T-helper 1 cell treated with Interleukin-12 subunit alpha and Interleukin-12 subunit beta and Interleukin-4 antibody, amounts not matched to agents 30 ng/mL and 1 ng/mL, for 36 hours (primary cell): Measurements from ENCODE around the gene YJEFN3. TPM values are rescaled to one million over a fixed set of nuclear protein-coding genes. Genes with fewer than 3 reads are reported as not detected.

Experiments used
- intact Hi-C: fragments of 100-400 bp; cut with micrococcal nuclease; formaldehyde crosslinking; loops from one replicate; pipeline ENCODE4 v1.15.1; 2024
- total RNA-seq: library from RNA; stranded (reverse); gene quantifications from 2 replicates; pipeline ENCODE4 v1.2.3, GENCODE V29; 2022

The YJEFN3 gene
- total RNA-seq, 1 donor from 2014 or later: 11.8 TPM

GRCh38 chr19:19571071-19571786, 42.5 kb downstream of the YJEFN3 start:
- intact Hi-C loops: no loop called here

GRCh38 chr19:19575411-19575810, 46.7 kb downstream of the YJEFN3 start:
- intact Hi-C loops: no loop called here

- intact Hi-C loops: no loop called here
These were observed 49.5 kb downstream of the YJEFN3 start for GRCh38 chr19:19578252-19578651.

- intact Hi-C loops: no loop called here
These were observed 51.0 kb downstream of the YJEFN3 start for GRCh38 chr19:19579533-19580361.

- intact Hi-C loops: no loop called here
These were observed 51.7 kb downstream of the YJEFN3 start for GRCh38 chr19:19580418-19580817.

- intact Hi-C loops: no loop called here
These were observed 52.7 kb downstream of the YJEFN3 start for GRCh38 chr19:19581391-19581790.

- intact Hi-C loops: no loop called here
These were observed 53.8 kb downstream of the YJEFN3 start for GRCh38 chr19:19582471-19582870.

- intact Hi-C loops: no loop called here
These were observed 55.6 kb downstream of the YJEFN3 start for GRCh38 chr19:19584356-19584755.

Other genes with a start within 250 kb of the YJEFN3 start
- gene SUGP1, start 208.4 kb upstream of the YJEFN3 start, total RNA-seq: 78.7 and 87.1 TPM in 2 replicates
- gene MAU2, start 208.1 kb upstream of the YJEFN3 start, total RNA-seq: 100 TPM in 2 replicates
- gene GATAD2A, start 123.2 kb upstream of the YJEFN3 start, total RNA-seq: 128 and 135 TPM in 2 replicates
- 3.1 and 3.6 TPM in 2 replicates for gene TSSK6, start 13.4 kb upstream of the YJEFN3 start, total RNA-seq
- 359 and 389 TPM in 2 replicates for gene NDUFA13, start 12.7 kb upstream of the YJEFN3 start, total RNA-seq
- gene CILP2, start 9.4 kb downstream of the YJEFN3 start, total RNA-seq: 0.17 and 0.20 TPM in 2 replicates
- gene PBX4, start 89.8 kb downstream of the YJEFN3 start, total RNA-seq: 68.2 and 72.1 TPM in 2 replicates
- 62.6 and 66.9 TPM in 2 replicates for gene LPAR2, start 99.3 kb downstream of the YJEFN3 start, total RNA-seq
- 115 and 118 TPM in 2 replicates for gene GMIP, start 114.7 kb downstream of the YJEFN3 start, total RNA-seq
- gene ATP13A1, start 134.8 kb downstream of the YJEFN3 start, total RNA-seq: 105 and 110 TPM in 2 replicates
- 94.2 and 95.2 TPM in 2 replicates for gene ZNF101, start 139.9 kb downstream of the YJEFN3 start, total RNA-seq
- gene ZNF14, start 204.2 kb downstream of the YJEFN3 start, total RNA-seq: 6.8 and 8.5 TPM in 2 replicates